Stimulated activated CD4-positive, alpha-beta T cell treated with anti-CD3 and anti-CD28 coated beads, Interleukin-15, amount 100 ng/mL, for 24 hours (primary cell): Measurements from ENCODE around the gene HCN2.
"Not testable (repeated sequence)": the region's sequence is repeated elsewhere in the genome, so short reads cannot be mapped to it uniquely, and the experiment has no call there.

ENCODE experiments used
- DNase-seq: peaks from one replicate; pipeline ENCODE4 v3.0.0-alpha.2; 2020

Gene HCN2

DNA sequence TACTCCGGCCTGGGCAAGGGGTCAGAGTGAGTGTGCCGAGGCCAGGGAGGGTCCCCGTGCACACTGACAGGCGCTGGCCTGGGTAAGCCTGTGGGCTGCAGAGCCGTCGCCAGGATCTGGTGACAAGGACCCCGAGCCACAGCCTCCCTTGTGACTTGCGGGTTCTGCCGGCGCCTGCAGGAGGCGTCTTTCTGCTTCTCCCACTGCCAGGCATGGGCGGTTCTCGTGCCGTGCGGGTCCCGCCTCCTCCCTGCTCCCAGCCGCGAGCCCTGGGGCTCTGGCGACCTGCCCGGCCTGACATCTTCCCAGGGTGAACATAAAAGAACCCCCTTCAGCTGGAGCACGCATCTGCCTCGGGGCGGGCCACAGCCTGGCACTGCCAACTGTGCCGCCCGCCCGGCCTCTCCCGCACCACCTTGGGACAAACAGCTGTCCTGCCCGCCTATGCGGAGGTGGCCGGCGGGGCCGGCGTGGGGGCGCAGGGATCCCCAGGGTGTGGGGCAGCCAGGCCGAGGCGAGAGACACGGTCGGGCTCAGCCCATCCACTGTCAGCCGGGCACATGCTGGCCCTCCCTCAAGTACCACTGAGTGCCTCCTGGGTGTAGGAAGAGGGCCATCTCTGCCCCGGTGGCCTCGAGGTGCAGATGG lies 1.5 kb upstream of the HCN2 start:
- peak; percentile 83 for DNase-seq

DNA sequence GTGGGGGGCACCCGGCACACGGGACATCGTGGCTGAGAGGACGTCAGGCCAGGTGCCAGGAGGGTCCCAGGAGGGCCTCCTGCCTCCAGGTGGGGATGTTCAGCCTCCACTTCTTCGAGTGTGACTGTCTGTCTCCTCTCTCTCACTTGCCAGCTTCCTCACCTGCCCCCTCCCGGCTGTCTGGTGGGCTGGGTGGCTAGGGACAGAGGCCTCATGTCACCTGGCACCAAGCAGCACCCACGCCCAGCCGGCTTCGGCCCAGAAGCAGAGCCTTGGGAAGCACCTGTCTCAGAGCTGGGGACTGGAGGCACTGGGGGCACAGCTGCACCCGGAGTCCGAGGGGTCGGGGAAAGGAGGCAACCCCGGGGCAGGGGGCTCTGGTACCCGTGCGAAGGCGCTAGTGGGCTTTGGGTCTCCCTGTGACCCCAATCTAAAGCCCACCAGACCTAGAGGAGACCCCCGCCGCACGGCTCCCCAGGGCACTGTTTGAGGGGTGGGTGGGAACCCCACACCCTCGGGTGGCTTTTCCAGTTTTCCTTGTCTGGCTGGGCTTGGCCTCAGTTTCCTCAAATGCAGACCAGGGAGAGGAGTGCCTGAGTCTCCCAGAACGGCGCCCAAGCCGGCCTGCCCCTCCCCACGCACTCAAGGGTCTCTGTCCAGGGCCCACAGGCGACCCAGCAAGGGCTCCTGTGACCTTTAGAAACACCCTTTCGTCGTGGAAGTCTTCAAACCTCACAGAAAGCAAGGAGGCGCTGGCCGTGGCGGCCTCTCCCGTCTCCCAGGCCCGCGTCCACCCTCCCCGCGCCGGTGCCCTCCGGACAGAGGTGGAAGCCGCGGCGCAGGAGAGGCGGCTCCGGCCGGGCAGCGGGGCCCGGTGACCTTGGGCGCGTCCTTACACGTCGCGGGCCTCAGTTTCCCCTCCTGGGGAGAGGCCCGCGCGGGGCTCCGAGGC lies 664 bp upstream of the HCN2 start:
- no peak for DNase-seq

DNA sequence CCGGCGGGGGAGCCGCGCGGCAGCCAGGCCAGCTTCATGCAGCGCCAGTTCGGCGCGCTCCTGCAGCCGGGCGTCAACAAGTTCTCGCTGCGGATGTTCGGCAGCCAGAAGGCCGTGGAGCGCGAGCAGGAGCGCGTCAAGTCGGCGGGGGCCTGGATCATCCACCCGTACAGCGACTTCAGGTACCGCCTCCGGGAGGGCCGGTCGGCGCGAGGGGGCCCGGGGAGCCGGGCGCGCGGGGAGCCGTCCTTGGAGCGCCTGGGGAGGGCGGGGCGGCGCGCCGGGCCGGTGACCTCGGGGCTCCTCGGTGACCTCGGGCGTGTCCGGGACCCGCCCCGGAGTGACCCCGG lies 690 bp downstream of the HCN2 start:
- peak; percentile 46 for DNase-seq

DNA sequence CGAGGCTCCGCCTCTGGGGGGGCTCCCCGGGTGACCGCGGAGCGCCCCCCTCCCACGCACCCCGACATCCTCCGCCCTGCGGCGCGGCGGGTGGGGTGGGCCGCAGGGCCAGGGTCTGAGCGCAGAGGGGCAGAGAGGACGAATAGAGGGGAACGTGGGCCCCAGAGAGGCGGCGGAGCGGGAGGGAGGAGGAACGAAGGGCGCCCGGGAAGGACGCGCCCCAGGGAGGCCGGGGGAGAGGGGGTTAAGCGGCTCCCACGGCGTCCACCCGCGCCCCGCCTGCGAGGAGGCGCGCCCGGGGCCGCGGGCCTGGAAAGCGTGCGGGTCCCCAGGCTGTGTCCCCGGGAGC lies 1.0 kb downstream of the HCN2 start:
- no peak for DNase-seq

- DNase-seq: no peak
Observed at GRCh38 chr19:591099-591958, 1.6 kb downstream of the HCN2 start.

- no peak for DNase-seq
Observed at GRCh38 chr19:592101-592500, 2.4 kb downstream of the HCN2 start.

GRCh38 chr19:593055-593454 lies 3.4 kb downstream of the HCN2 start:
- no peak for DNase-seq

DNA sequence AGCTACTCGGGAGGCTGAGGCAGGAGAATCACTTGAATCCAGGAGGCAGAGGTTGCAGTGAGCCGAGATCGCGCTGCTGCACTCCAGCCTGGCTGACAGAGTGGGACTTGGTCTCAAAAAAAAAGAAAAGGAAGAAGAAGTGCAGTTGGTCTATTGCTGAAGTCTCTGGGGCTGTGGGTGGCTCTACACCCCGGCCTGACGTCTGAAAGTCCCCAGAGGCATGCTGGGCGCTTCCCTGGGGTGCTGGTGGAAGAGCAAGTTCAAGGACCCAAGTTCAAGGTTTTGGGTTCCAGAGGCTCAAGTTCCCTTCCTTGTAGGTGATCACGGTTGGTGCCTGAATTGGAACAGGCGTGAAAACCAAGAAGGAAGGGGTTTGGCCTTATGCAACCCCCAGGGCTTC lies 3.8 kb downstream of the HCN2 start:
- no peak for DNase-seq

DNA sequence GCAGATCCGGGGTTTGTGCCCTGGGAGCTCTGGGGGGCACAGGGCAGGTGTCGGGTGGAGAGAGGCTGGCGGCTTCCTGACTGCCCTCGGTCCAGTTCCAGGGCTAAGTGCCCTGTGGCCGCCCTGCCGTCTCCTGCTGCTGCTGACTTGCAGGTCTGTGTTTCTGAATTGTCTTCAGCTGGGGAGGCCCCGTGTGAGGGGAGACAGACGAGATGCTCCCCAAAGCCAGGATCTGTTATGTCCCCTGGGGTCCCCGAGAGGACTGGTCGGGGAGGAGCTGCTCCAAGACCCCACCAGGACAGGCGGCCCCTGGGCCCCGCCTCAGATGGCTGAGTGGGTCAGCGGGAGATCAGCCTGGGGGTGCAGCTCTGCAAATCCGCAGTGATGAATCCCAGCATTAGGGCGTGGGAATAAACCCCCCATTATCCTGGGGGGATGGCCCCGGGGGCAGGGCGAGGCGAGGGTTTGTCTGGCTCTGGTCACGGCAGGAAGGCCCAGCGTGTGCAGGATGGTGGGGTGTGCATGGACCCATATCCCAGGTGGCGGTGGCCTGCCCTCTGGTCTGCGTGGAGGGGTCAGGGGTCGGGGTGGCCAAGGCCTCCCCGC lies 4.7 kb downstream of the HCN2 start:
- DNase-seq: no peak

- no peak for DNase-seq
Observed at GRCh38 chr19:595326-596262, 5.9 kb downstream of the HCN2 start.

- no peak for DNase-seq
Observed at GRCh38 chr19:596263-596655, 6.6 kb downstream of the HCN2 start.

DNA sequence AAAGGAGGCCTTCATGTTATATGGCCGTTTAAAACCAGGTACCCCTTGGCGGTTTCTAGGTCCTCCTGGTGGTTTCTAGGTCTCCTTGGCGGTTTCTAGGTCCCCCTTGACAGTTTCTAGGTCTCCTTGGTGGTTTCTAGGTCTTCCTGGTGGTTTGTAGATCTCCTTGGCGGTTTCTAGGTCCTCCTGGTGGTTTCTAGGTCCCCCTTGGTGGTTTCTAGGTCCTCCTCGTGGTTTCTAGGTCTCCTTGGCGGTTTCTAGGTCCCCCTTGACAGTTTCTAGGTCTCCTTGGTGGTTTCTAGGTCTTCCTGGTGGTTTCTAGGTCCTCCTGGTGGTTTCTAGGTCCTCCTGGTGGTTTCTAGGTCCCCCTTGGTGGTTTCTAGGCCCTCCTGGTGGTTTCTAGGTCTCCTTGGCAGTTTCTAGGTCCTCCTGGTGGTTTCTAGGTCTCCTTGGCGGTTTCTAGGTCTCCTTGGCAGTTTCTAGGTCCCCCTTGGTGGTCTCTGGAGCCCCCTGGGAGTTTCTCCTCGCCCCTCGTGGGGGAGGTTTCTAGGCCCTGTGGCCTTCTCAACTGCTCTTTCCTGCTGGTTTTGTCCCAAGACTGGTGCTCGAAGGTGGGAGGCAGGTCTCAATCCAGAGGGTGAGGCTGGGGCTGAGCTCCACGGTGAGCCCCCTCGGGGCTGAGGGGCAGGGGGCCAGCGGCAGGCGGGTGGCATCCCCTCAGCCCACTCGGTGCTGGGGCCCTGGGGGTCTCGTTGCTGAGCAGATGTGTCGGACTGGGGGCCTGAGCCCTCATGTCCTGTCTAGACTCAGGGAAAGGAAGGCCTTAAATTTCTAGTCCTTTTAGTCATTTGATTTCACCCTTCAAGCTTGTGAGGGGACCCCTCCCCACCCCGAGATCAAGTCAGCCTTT lies 8.0 kb downstream of the HCN2 start:
- DNase-seq: no peak

DNA sequence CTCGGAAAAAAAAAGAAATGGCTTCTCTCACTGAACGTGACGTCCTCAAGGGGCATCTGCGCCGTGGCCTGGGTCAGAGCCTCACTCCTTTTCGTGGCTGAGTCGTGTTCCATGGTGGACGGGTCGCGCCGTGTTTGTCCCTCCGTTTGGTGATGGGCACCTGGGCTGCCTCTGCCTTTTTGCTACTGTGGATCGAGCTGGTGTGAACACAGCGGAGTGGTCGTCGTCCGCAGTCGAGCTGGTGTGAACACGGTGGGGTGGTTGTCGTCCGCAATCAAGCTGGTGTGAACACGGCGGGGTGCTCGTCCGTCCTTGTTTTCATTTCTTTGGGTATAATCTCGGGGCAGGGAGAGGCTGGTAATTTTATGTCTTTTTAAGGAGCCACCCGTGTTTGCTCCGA lies 11.6 kb downstream of the HCN2 start:
- DNase-seq: no peak

- DNase-seq: no peak
Observed at GRCh38 chr19:601790-602189, 12.1 kb downstream of the HCN2 start.

DNA sequence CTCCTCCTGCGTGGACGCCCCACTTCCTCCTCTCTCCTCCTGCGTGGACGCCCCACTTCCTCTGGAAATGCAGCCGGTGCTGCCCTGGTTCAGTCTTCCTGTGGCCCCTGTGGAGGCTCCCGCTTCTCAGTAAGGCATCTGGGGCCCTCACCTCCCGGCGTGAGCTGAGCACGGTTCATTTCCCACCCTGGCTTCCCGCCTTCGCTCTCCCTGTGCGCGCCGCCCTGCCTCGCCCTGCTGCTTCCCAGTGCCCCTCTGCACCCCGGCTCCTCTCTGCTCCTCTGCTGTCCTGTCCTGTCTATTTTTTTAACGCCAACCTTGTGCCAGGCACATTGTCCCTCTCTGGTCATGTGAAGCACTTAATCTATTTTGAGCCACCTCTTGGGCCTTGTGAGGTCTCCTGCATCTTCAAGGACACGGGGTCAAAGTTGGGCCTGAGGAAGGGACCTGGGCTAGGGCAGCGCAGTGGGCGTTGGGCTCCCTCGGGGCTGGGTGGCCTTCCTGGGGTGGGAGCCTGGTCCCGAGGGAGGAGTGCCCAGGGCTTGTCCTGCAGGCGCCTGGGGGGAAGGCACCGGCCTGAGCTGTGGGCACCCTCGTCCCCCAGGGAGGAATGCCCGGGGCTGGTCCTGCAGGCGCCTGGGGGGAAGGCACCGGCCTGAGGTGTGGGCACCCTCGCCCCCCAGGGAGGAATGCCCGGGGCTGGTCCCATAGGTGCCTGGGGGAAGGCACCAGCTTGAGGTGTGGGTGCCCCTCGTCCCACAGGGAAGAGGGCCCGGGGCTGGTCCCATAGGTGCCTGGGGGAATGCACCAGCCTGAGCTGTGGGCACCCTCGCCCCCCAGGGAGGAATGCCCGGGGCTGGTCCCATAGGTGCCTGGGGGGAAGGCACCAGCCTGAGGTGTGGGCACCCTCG lies 13.0 kb downstream of the HCN2 start:
- no peak for DNase-seq

DNA sequence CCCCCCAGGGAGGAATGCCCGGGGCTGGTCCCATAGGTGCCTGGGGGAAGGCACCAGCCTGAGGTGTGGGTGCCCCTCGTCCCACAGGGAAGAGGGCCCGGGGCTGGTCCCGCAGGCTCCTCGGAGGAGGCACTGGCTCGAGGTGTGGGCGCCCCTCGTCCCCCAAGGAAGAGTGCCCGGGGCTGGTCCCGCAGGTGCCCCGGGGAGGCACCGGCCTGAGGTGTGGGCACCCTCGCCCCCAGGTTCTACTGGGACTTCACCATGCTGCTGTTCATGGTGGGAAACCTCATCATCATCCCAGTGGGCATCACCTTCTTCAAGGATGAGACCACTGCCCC lies 13.6 kb downstream of the HCN2 start:
- DNase-seq: not testable (repeated sequence)

DNA sequence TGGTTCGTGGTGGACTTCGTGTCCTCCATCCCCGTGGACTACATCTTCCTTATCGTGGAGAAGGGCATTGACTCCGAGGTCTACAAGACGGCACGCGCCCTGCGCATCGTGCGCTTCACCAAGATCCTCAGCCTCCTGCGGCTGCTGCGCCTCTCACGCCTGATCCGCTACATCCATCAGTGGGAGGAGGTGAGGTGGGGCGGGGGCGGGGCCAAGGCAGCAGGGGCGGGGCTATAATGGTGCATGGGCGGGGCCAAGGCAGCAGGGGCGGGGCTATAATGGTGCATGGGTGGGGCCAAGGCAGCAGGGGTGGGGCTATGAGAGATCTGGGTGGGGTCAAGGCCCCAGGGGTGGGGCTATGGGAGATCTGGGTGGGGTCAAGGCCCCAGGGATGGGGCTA lies 14.1 kb downstream of the HCN2 start:
- not testable (repeated sequence) for DNase-seq

DNA sequence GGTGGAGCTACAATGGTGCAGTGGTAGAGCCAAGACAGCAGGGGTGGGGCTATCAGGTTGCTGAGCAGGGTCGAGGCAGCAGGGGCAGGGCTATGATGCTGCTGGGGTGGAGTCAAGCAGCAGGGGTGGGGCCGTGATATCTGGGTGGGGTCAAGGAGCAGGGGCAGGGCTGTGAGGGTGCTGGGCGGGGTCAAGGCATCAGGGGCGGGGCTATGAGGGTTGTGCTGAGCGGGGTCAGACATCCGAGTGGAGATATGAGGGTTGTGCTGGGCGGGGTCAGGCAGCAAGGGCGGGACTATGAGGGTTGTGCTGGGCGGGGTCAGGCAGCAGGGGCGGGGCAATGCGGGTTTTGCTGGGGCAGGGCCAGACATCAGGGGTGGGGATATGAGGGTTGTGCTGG lies 14.7 kb downstream of the HCN2 start:
- peak; percentile 66 for DNase-seq

DNA sequence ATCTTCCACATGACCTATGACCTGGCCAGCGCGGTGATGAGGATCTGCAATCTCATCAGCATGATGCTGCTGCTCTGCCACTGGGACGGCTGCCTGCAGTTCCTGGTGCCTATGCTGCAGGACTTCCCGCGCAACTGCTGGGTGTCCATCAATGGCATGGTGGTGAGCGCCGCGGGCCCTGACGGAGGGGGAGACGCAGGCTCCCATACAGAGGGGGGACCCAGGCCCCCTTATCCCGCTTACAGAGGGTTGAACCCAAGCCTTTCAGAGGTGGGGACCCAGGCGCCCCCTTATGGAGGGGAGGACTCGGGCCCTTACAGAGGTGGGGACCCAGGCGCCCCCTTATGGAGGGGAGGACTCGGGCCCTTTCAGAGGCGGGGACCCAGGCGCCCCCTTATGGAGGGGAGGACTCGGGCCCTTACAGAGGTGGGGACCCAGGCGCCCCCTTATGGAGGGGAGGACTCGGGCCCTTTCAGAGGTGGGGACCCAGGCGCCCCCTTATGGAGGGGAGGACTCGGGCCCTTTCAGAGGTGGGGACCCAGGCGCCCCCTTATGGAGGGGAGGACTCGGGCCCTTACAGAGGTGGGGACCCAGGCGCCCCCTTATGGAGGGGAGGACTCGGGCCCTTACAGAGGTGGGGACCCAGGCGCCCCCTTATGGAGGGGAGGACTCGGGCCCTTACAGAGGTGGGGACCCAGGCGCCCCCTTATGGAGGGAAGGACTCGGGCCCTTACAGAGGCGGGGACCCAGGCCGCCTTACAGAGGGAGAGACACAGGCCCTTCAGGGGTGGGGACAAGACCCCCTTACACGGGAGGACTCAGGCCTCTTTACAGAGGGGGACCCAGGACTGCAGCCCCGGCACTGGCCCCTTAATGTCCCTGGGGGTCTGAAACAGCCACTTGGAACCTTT lies 15.6 kb downstream of the HCN2 start:
- DNase-seq: peak; percentile 70
